T-helper 1 cell treated with Interleukin-12 subunit alpha and Interleukin-12 subunit beta and Interleukin-4 antibody, amounts not matched to agents 30 μg/mL and 1 μg/mL, for 36 hours (primary cell): ENCODE measurements around the gene NRTN.
"Not testable (repeated sequence)": the region's sequence is repeated elsewhere in the genome, so short reads cannot be mapped to it uniquely, and the experiment has no call there.

Experiments
- H3K27ac Mint-ChIP-seq: one replicate; pipeline ENCODE4 v1.8.0; 2021; ENCODE audit warnings: mild to moderate bottlenecking, mixed read lengths
- H3K27me3 Mint-ChIP-seq: one replicate; pipeline ENCODE4 v1.8.0; 2021; ENCODE audit warnings: low read depth, mixed read lengths
- H3K36me3 Mint-ChIP-seq: one replicate; pipeline ENCODE4 v1.8.0; 2021; ENCODE audit warnings: low read depth, mixed read lengths
- H3K4me1 Mint-ChIP-seq: one replicate; pipeline ENCODE4 v1.8.0; 2021; ENCODE audit warnings: low read depth, mixed read lengths
- H3K4me3 Mint-ChIP-seq: one replicate; pipeline ENCODE4 v1.8.0; 2021; ENCODE audit warnings: mild to moderate bottlenecking, moderate library complexity, mixed read lengths
- H3K9me3 Mint-ChIP-seq: one replicate; pipeline ENCODE4 v1.8.0; 2021; ENCODE audit warnings: mixed read lengths

NRTN gene

DNA sequence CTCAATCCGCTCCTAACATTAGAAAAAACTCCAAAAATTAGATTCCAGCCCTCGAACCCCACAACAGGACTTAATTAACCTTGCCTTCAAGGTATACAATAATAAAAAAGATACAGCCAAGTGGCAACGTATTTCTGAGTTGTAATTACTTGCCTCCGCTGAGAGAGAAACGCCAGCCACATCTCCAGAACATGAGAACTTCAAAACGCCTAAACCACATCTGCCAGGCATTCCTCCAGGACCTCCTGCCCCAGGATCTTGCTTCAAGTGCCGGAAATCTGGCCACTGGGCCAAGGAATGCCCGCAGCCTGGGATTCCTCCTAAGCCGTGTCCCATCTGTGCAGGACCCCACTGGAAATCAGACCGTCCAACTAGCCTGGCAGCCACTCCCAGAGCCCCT, 49.3 kb downstream of the NRTN start:
- not testable (repeated sequence) for H3K36me3 Mint-ChIP-seq, H3K4me3 Mint-ChIP-seq, H3K27me3 Mint-ChIP-seq, H3K9me3 Mint-ChIP-seq, H3K4me1 Mint-ChIP-seq, H3K27ac Mint-ChIP-seq

- H3K27ac Mint-ChIP-seq, H3K4me1 Mint-ChIP-seq, H3K27me3 Mint-ChIP-seq, H3K9me3 Mint-ChIP-seq, H3K4me3 Mint-ChIP-seq, H3K36me3 Mint-ChIP-seq: not testable (repeated sequence)
Measured at GRCh38 chr19:5855151-5855550, 50.3 kb downstream of the NRTN start.

- Mint-ChIP-seq H3K4me3 (no peak overlapping the region), H3K27me3 (no peaks in the 10 kb centered on the region), H3K27ac (no peak overlapping the region), H3K9me3 (no peaks in the 10 kb centered on the region), H3K4me1 (no peaks in the 10 kb centered on the region), H3K36me3 (no peaks in the 10 kb centered on the region)
Measured at GRCh38 chr19:5857203-5858081, 52.6 kb downstream of the NRTN start.

- Mint-ChIP-seq H3K36me3 (no peaks in the 10 kb centered on the region), H3K27me3 (no peaks in the 10 kb centered on the region), H3K4me1 (no peaks in the 10 kb centered on the region), H3K9me3 (no peaks in the 10 kb centered on the region), H3K27ac (no peak overlapping the region), H3K4me3 (no peak overlapping the region)
Measured at GRCh38 chr19:5863030-5863665, 58.3 kb downstream of the NRTN start.

DNA sequence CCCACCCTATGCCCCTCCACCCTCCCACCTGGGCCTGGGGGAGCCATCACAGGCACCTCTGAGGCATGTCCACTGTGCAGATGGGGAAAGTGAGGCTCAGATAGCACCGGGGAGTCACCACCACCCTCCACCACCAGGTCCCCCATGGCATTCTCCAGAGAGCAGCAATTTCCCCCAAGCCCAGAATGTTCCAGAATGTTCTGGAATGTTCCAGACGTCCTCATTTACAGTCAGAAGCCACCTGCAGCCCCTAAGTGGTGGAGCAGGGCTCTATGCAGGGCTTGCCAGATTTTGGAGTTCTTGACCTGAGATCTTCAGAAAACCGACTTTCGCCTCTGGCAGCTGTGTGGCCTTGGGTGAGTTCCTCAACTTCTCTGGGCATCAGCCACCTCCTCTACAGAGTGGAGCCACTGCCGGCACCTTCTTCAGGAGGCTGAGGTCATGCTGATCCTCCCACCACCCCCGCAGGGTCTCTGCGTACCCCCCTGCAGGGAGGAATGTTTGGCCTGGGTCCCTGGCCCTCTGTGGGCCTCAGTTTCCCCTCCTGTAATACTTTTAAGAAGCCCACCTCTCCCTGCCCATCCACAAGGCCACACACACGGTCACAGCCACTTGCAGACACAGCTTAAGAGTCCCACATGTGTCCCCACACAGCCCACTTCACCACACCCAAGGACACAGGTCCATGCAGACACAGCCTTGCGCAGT, 59.3 kb downstream of the NRTN start:
- Mint-ChIP-seq H3K27me3 (no peaks in the 10 kb centered on the region), H3K27ac (no peak overlapping the region), H3K9me3 (no peaks in the 10 kb centered on the region), H3K4me3 (no peak overlapping the region), H3K36me3 (no peaks in the 10 kb centered on the region), H3K4me1 (no peaks in the 10 kb centered on the region)

- Mint-ChIP-seq H3K4me1 (no peaks in the 10 kb centered on the region), H3K36me3 (no peaks in the 10 kb centered on the region), H3K27me3 (no peaks in the 10 kb centered on the region), H3K27ac (no peak overlapping the region), H3K4me3 (no peak overlapping the region), H3K9me3 (no peaks in the 10 kb centered on the region)
Measured at GRCh38 chr19:5864725-5865486, 60.0 kb downstream of the NRTN start.

GRCh38 chr19:5865772-5866171, 60.9 kb downstream of the NRTN start:
- Mint-ChIP-seq H3K9me3 (no peaks in the 10 kb centered on the region), H3K36me3 (no peaks in the 10 kb centered on the region), H3K27me3 (no peaks in the 10 kb centered on the region), H3K4me3 (no peak overlapping the region), H3K27ac (no peak overlapping the region), H3K4me1 (no peaks in the 10 kb centered on the region)

DNA sequence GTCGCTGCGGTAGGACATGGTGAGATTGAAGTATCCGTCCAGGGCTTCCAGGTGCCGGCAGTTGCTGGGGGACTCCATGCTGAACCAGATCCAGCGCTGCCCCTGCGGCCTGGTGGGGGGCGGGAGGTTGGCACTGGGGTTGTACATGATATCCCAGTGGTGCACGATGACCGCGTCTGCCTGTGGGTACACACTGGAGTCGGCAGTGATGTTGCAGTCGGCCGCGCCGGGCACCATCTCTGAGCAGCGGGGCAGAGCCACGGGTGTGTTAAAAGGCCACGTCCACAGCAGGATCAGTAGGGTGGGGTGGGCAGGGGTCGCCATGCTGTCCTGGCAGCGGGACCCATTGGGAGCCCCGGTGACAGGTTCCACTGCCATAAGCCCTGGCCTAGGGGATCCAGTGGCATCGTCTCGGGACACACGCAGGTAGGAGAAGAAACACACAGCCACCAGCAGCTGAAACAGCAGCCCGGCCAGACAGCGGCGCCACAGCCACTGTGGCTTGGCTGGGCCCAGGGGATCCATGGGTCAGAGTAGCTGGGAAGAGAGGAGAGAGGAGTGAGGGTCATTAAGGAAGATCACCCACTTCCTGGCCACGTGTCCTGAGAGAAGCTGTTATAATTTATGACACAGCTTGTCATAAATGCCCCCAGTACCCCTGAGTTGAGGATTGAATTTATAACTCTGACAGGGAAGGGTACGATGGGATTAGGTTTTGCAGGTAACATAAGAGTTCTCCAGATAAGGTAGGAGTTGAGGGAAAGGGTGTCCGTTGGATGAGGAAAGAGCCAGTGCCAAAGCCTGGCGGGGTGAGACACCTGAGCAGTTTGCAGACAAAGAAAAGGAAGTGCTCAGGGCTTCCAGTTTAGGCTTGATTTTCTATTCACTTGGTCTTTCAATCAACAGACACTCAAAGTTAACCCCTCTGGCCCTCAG, 62.6 kb downstream of the NRTN start:
- Mint-ChIP-seq H3K27ac (no peak overlapping the region), H3K36me3 (no peaks in the 10 kb centered on the region), H3K4me3 (no peak overlapping the region), H3K9me3 (no peaks in the 10 kb centered on the region), H3K27me3 (no peaks in the 10 kb centered on the region), H3K4me1 (no peaks in the 10 kb centered on the region)

DNA sequence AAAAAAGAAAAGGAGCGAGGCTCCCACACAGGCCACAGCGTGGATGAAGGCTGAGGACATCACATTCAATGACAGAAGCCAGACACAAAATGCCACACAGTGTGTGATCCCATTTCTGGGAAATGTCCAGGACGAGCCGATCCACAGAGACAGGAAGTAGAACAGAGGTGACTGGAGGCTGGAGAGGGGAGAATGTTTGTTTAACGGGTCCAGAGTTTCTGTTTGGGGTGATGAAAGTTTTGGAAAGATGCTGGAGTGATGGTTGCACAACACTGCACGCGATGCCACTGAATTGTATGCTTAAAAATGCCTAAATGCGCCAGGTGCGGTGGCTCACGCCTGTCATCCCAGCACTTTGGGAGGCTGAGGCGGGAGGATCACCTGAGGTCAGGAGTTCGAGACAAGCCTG, 66.1 kb downstream of the NRTN start:
- Mint-ChIP-seq H3K27ac (no peak overlapping the region), H3K4me3 (no peak overlapping the region), H3K27me3 (no peaks in the 10 kb centered on the region), H3K36me3 (no peaks in the 10 kb centered on the region), H3K9me3 (no peaks in the 10 kb centered on the region), H3K4me1 (no peaks in the 10 kb centered on the region)

DNA sequence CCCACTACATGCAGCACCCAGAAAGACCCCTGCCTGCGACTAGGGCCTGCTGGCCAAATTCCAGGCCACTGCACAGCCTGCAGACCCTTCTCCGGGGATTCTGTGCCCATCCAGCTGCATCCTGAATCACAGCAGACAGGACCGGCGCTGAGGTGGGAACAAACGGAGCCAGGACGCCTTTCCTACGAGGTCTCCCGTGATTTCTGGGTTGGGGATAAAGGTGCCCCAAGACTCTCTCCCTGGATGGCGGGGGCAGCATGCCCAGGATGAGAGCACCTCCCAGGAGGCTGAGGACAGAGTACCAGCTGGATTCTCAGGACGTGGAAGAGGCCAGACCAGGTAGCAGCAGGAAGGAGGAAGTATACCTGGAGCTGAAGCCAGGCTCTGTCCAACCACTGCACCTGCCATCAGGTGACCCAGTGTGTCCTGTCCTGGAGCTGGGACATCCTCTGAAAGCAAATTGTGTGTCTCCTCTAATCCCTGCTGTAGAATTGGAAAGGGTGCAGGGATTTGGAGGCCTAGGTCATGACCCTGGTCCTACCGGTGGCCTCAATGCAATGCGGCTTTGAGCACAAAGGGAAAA, 68.8 kb downstream of the NRTN start:
- no peaks in the 10 kb centered on the region for H3K27me3 Mint-ChIP-seq
- no peak overlapping the region for H3K4me3 Mint-ChIP-seq
- no peaks in the 10 kb centered on the region for H3K9me3 Mint-ChIP-seq

GRCh38 chr19:5874496-5874895, 69.6 kb downstream of the NRTN start:
- not testable (repeated sequence) for H3K9me3 Mint-ChIP-seq, H3K4me3 Mint-ChIP-seq, H3K27ac Mint-ChIP-seq, H3K27me3 Mint-ChIP-seq, H3K36me3 Mint-ChIP-seq, H3K4me1 Mint-ChIP-seq

More for the DNA sequence above, 68.8 kb downstream of the NRTN start:
- Mint-ChIP-seq H3K36me3 (no peaks in the 10 kb centered on the region), H3K4me1 (no peaks in the 10 kb centered on the region), H3K27ac (no peak overlapping the region)

DNA sequence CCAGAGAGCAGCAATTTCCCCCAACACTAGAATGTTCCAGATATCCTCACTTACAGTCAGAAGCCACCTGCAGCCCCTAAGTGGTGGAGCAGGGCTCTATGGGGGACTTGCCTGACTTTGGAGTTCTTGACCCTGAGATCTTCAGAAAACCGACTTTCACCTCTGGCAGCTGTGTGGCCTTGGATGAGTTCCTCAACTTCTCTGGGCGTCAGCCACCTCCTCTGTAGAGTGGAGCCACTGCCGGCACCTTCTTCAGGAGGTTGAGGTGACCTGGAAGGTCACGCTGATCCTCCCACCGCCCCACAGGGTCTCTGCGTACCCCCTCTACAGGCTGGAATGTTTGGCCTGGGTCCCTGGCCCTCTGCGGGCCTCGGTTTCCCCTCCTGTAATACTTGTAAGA, 72.6 kb downstream of the NRTN start:
- no peaks in the 10 kb centered on the region for H3K36me3 Mint-ChIP-seq
- H3K9me3 Mint-ChIP-seq: no peaks in the 10 kb centered on the region
- no peak overlapping the region for H3K27ac Mint-ChIP-seq
- H3K4me1 Mint-ChIP-seq: no peaks in the 10 kb centered on the region
- H3K4me3 Mint-ChIP-seq: no peak overlapping the region
- H3K27me3 Mint-ChIP-seq: peaks cover 2% of the 10 kb centered on the region

- Mint-ChIP-seq H3K4me3 (no peak overlapping the region), H3K9me3 (no peaks in the 10 kb centered on the region), H3K27ac (no peak overlapping the region), H3K27me3 (peaks cover 5% of the 10 kb centered on the region), H3K4me1 (no peaks in the 10 kb centered on the region), H3K36me3 (no peaks in the 10 kb centered on the region)
Measured at GRCh38 chr19:5877882-5878281, 73.0 kb downstream of the NRTN start.
